Cardiac fibroblast (primary cell): ENCODE results near the gene ZDHHC11B.

ENCODE experiments used
- DNase-seq, 2 donors: peaks; one replicate each; pipeline versions ENCODE4 v3.0.0 to v3.0.0-alpha.2; 2010; ENCODE audit warnings: low read depth in 2 of 2
- H3K4me3 ChIP-seq, 2 donors: replicated peaks in 1 of 2; 1 replicate in 1 of 2; 2 replicates in 1 of 2; pipeline ENCODE4 v1.5.1; 2011; ENCODE audit warnings: low read depth in 2 of 2, low read length in 2 of 2, mild to moderate bottlenecking in 2 of 2, moderate library complexity in 1 of 2
- CTCF ChIP-seq: IDR thresholded peaks from one replicate; pipeline ENCODE4 v1.5.1; 2011; ENCODE audit warnings: low read depth, mild to moderate bottlenecking, low read length, inconsistent platforms

Gene ZDHHC11B

GRCh38 chr5:663436-664342, 120.8 kb downstream of the ZDHHC11B start:
- no peak overlapping the region for H3K4me3 ChIP-seq
- no peak for TF ChIP-seq CTCF
- no peak for DNase-seq

- no peak for TF ChIP-seq CTCF
- H3K4me3 ChIP-seq = no peak overlapping the region
- DNase-seq = no peak
Observed at GRCh38 chr5:662751-663435, 121.6 kb downstream of the ZDHHC11B start.

- DNase-seq = no peak
- H3K4me3 ChIP-seq = no peak overlapping the region
- TF ChIP-seq CTCF = no peak
Observed at GRCh38 chr5:661891-662750, 122.4 kb downstream of the ZDHHC11B start.

GRCh38 chr5:660491-661030, 124.0 kb downstream of the ZDHHC11B start:
- no peak overlapping the region for H3K4me3 ChIP-seq
- no peak for DNase-seq
- TF ChIP-seq CTCF = no peak
